Measurements from ENCODE around the gene OR1S2. TPM values are rescaled to one million over a fixed set of nuclear protein-coding genes. Genes with fewer than 3 reads are reported as not detected.
"Not testable (repeated sequence)": the region's sequence is repeated elsewhere in the genome, so short reads cannot be mapped to it uniquely, and the experiment has no call there.

The OR1S2 gene, protein sequence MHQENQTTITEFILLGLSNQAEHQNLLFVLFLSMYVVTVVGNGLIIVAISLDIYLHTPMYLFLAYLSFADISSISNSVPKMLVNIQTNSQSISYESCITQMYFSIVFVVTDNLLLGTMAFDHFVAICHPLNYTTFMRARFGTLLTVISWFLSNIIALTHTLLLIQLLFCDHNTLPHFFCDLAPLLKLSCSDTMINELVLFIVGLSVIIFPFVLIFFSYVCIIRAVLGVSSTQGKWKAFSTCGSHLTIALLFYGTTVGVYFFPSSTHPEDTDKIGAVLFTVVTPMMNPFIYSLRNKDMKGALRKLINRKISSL
- not detected in 2 replicates for total RNA-seq
- long read RNA-seq = 0 reads

DNA sequence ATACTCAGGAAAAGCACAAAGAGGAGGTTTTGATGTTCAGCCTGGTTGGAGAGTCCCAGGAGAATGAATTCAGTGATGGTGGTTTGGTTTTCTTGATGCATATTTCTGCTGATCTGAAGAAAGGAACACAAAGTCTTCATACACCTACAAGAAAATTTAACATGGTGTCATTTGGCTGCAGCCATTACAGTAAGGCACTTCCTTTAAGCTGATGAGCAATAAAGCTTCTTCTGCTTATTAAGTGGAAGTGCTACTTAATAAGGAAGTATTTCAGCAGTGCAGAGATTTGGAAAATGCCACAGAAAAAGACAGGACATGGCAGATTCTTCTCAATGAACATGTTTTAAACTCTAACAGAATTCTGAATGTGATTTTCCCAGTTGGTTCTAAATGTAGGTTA is at the start of gene OR1S2:
OR1S2 (minus strand) TSS at position 101 of the 400 bp plus-strand sequence; CDS start at position 101, 0 bp downstream.
- no peak for DNase-seq (ENCODE audit: low spot score, unreplicated experiment)
- TF ChIP-seq CTCF (IDR thresholded peaks at IDR 0.05; ENCODE audit: unreplicated experiment) = no peak
- Mint-ChIP-seq H3K4me3 (ENCODE audit: low read depth) (no peak within 1 kb of the TSS), H3K27me3 (no peaks in the 10 kb centered on the region), H3K4me1 (ENCODE audit: low read depth) (peaks cover 5% of the 10 kb centered on the region), H3K9me3 (ENCODE audit: low read depth) (peaks cover 7% of the 10 kb centered on the region), H3K27ac (no peak within 1 kb of the TSS), H3K36me3 (ENCODE audit: insufficient read depth) (no peaks in the 10 kb centered on the region)

- Mint-ChIP-seq H3K27me3 (no peaks in the 10 kb centered on the region), H3K4me1 (ENCODE audit: low read depth) (no peaks in the 10 kb centered on the region), H3K27ac (no peak overlapping the region), H3K4me3 (ENCODE audit: low read depth) (no peak overlapping the region), H3K36me3 (ENCODE audit: insufficient read depth) (no peaks in the 10 kb centered on the region), H3K9me3 (ENCODE audit: low read depth) (peaks cover 36% of the 10 kb centered on the region)
- no peak for TF ChIP-seq CTCF (IDR thresholded peaks at IDR 0.05; ENCODE audit: unreplicated experiment)
- DNase-seq (ENCODE audit: low spot score, unreplicated experiment) = no peak
Measured at GRCh38 chr11:58243954-58244353, 40.0 kb upstream of the OR1S2 start.

- no peaks in the 10 kb centered on the region for H3K4me1 Mint-ChIP-seq (ENCODE audit: low read depth)
- H3K36me3 Mint-ChIP-seq (ENCODE audit: insufficient read depth) = no peaks in the 10 kb centered on the region
- H3K4me3 Mint-ChIP-seq (ENCODE audit: low read depth) = no peak overlapping the region
- no peak for TF ChIP-seq CTCF (IDR thresholded peaks at IDR 0.05; ENCODE audit: unreplicated experiment)
- H3K27me3 Mint-ChIP-seq = no peaks in the 10 kb centered on the region
- peak overlapping the region; percentile 73 for H3K27ac Mint-ChIP-seq
- DNase-seq (ENCODE audit: low spot score, unreplicated experiment) = no peak
- peaks cover 9% of the 10 kb centered on the region for H3K9me3 Mint-ChIP-seq (ENCODE audit: low read depth)
Measured at GRCh38 chr11:58227956-58228615, 24.1 kb upstream of the OR1S2 start.

- Mint-ChIP-seq H3K27me3 (no peaks in the 10 kb centered on the region), H3K36me3 (ENCODE audit: insufficient read depth) (no peaks in the 10 kb centered on the region), H3K9me3 (ENCODE audit: low read depth) (peaks cover under 1% of the 10 kb centered on the region), H3K27ac (no peak overlapping the region), H3K4me1 (ENCODE audit: low read depth) (no peaks in the 10 kb centered on the region), H3K4me3 (ENCODE audit: low read depth) (no peak overlapping the region)
- TF ChIP-seq CTCF (IDR thresholded peaks at IDR 0.05; ENCODE audit: unreplicated experiment) = no peak
- no peak for DNase-seq (ENCODE audit: low spot score, unreplicated experiment)
Measured at GRCh38 chr11:58222721-58223120, 18.8 kb upstream of the OR1S2 start.

DNA sequence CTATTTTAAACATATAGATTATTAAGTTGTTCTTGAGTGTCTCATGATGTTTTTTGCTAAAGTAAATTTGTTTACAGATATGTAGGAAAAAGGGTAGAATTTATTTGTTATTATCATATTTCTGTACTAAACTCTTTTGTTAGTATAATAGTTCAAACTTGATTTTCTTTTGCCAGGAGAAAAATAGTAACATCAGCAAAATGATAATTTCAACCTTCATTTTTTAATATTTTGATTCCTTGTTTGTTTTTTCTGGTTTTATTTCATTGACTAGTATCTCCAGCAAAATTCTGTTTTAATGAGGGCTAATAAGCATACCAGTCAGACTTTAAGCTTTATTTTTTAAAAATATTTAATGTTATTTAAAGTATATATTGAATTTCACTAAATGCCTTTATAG is 12.5 kb upstream of the OR1S2 start:
- Mint-ChIP-seq H3K27ac (no peak overlapping the region), H3K4me3 (ENCODE audit: low read depth) (no peak overlapping the region), H3K27me3 (no peaks in the 10 kb centered on the region), H3K36me3 (ENCODE audit: insufficient read depth) (no peaks in the 10 kb centered on the region), H3K9me3 (ENCODE audit: low read depth) (no peaks in the 10 kb centered on the region), H3K4me1 (ENCODE audit: low read depth) (no peaks in the 10 kb centered on the region)
- no peak for TF ChIP-seq CTCF (IDR thresholded peaks at IDR 0.05; ENCODE audit: unreplicated experiment)
- DNase-seq (ENCODE audit: low spot score, unreplicated experiment) = no peak

- not testable (repeated sequence) for H3K4me3 Mint-ChIP-seq (ENCODE audit: low read depth); H3K27me3 Mint-ChIP-seq; H3K9me3 Mint-ChIP-seq (ENCODE audit: low read depth); H3K27ac Mint-ChIP-seq; DNase-seq (ENCODE audit: low spot score, unreplicated experiment); H3K4me1 Mint-ChIP-seq (ENCODE audit: low read depth); H3K36me3 Mint-ChIP-seq (ENCODE audit: insufficient read depth)
Measured at GRCh38 chr11:58212420-58212819, 8.5 kb upstream of the OR1S2 start, which contains the start of gene OR1S1. Gene OR1S1, plus strand, starts transcription at chr11:58212720.
